ENCODE measurements around the gene LTB4R2. TPM values are rescaled to one million over a fixed set of nuclear protein-coding genes. Genes with fewer than 3 reads are reported as not detected.

LTB4R2 gene
- total and polyA plus RNA-seq, 2 donors (not counting 3 experiments of a cell fraction or from before 2014, with no cell fraction given), result 5.5 to 13.1 TPM

DNA sequence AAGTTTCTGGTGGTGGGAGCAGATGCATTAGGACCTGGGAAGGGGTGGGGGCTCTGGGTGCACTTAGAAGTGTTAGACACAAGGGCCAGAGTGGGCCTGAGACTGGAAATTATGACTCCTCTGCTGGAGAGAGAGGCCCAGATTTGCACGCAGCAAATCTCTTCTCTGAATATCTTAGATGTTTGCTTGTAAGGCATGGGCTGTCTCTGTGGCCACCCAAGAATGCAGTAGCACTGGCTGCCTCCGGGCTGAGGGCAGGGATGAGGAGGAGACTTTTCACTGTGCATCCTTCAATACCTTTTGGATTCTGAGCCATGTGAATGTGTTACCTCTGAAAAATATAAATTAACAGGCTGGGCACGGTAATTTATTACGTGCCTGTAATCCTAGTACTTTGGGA lies 24.6 kb upstream of the LTB4R2 start:
- no peak overlapping the region for H3K4me3 ChIP-seq (replicated peaks in 1 of 3; ENCODE audit: insufficient read depth in 1 of 3, low read depth in 1 of 3, low read length in 3 of 3)
- POLR2A ChIA-PET, result no interaction called here
- DNase-seq (ENCODE audit: low read depth, low spot score) (no peak), FAIRE-seq (no peak)
- CTCF ChIA-PET, result interaction anchor here (0.9 to 1.6 kb wide), 3 partner anchors 11 to 23 kb away, joined by 3 to 4 read pairs (median 3); partner anchors contain the start of gene CIDEB
- no peak overlapping the region for H3K9ac ChIP-seq (replicated peaks; ENCODE audit: extremely low read depth, insufficient read depth, low read length)
- no peaks in the 10 kb centered on the region for H3K36me3 ChIP-seq (ENCODE audit: control insufficient read depth in 2 of 2, extremely low read depth in 1 of 2, insufficient read depth in 2 of 2, low read length in 2 of 2)
- no TSS peak for BruUV-seq (replicated peaks)
- H3K9me3 ChIP-seq (replicated peaks; ENCODE audit: control insufficient read depth, insufficient read depth, low read length), result no peaks in the 10 kb centered on the region
- no peaks in the 10 kb centered on the region for H4K20me1 ChIP-seq (replicated peaks; ENCODE audit: control insufficient read depth, extremely low read depth, insufficient read depth, low read length)
- TF ChIP-seq GATA2 (IDR thresholded peaks at IDR 0.05; ENCODE audit: insufficient read depth, insufficient read length, low read depth, low read length), result no peak
- no peaks in the 10 kb centered on the region for H3K27me3 ChIP-seq (ENCODE audit: control insufficient read depth in 2 of 2, insufficient read depth in 2 of 2, low read length in 2 of 2)
- H2AFZ ChIP-seq (ENCODE audit: low read depth, low read length), result no peak overlapping the region
- intact Hi-C loops (cut with micrococcal nuclease) (no loop called here), dilution Hi-C loops (cut with MboI; ENCODE audit: extremely low pct_ligation_motif_present, low sequenced_read_pairs) (no loop called here)
- no peaks in the 10 kb centered on the region for H3K79me2 ChIP-seq (ENCODE audit: control insufficient read depth, insufficient read depth, low read length)
- H3K4me1 ChIP-seq (ENCODE audit: control insufficient read depth, extremely low read depth, insufficient read depth, low read length), result no peaks in the 10 kb centered on the region
- no peak overlapping the region for H3K4me2 ChIP-seq (ENCODE audit: insufficient read depth, low read length)
- no peak overlapping the region for H3K27ac ChIP-seq (ENCODE audit: insufficient read depth, low read depth, low read length)
- H3K9me1 ChIP-seq (replicated peaks; ENCODE audit: control insufficient read depth, extremely low read depth, insufficient read depth, low read length), result no peaks in the 10 kb centered on the region

DNA sequence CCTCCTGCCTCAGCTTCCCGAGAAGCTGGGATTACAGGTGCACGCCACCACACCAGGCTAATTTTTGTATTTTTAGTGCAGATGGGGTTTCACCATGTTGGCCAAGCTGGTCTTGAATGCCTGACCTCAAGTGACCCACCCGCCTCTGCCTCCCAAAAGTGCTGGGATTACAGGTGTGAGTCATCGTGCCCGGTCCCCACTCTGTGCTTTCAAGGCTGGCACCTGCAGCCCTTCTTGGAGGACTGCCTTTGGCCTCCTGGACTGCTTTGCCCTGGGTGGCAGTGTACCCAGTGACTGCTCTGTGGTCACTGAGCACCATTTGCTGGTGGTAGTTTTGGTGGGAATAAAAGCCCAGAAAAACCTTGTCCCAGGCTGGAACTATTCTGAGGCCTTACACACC lies 22.9 kb upstream of the LTB4R2 start:
- BruUV-seq (replicated peaks), result no TSS peak
- H4K20me1 ChIP-seq (replicated peaks; ENCODE audit: control insufficient read depth, extremely low read depth, insufficient read depth, low read length), result no peaks in the 10 kb centered on the region
- H2AFZ ChIP-seq (ENCODE audit: low read depth, low read length), result no peak overlapping the region
- H3K4me3 ChIP-seq (replicated peaks in 1 of 3; ENCODE audit: insufficient read depth in 1 of 3, low read depth in 1 of 3, low read length in 3 of 3), result no peak overlapping the region
- TF ChIP-seq GATA2 (IDR thresholded peaks at IDR 0.05; ENCODE audit: insufficient read depth, insufficient read length, low read depth, low read length) (no peak), MYC (IDR thresholded peaks at IDR 0.05; ENCODE audit: low read depth, low read length) (no peak), JUN (IDR thresholded peaks at IDR 0.05; ENCODE audit: borderline replicate concordance, insufficient read depth, insufficient read length, low read depth) (no peak), EZH2 (IDR thresholded peaks at IDR 0.05; ENCODE audit: borderline replicate concordance, low read depth, low read length, severe bottlenecking) (no peak), POLR2AphosphoS5 (IDR thresholded peaks at IDR 0.05; ENCODE audit: insufficient read depth, low read depth, low read length) (no peak), FOS (IDR thresholded peaks at IDR 0.05; ENCODE audit: borderline replicate concordance, insufficient read depth, low read length) (no peak), POLR2A (IDR thresholded peaks at IDR 0.05; ENCODE audit: low read depth, low read length) (no peak)
- TF ChIP-seq, protein P1, sequence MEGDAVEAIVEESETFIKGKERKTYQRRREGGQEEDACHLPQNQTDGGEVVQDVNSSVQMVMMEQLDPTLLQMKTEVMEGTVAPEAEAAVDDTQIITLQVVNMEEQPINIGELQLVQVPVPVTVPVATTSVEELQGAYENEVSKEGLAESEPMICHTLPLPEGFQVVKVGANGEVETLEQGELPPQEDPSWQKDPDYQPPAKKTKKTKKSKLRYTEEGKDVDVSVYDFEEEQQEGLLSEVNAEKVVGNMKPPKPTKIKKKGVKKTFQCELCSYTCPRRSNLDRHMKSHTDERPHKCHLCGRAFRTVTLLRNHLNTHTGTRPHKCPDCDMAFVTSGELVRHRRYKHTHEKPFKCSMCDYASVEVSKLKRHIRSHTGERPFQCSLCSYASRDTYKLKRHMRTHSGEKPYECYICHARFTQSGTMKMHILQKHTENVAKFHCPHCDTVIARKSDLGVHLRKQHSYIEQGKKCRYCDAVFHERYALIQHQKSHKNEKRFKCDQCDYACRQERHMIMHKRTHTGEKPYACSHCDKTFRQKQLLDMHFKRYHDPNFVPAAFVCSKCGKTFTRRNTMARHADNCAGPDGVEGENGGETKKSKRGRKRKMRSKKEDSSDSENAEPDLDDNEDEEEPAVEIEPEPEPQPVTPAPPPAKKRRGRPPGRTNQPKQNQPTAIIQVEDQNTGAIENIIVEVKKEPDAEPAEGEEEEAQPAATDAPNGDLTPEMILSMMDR (IDR thresholded peaks at IDR 0.05; ENCODE audit: extremely low read depth in 1 of 2, insufficient read depth in 1 of 2, low read depth in 1 of 2, low read length in 2 of 2), result no peak
- TF ChIP-seq, protein P2, sequence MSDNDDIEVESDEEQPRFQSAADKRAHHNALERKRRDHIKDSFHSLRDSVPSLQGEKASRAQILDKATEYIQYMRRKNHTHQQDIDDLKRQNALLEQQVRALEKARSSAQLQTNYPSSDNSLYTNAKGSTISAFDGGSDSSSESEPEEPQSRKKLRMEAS (IDR thresholded peaks at IDR 0.05; ENCODE audit: insufficient read depth, insufficient read length), result no peak
- H3K36me3 ChIP-seq (ENCODE audit: control insufficient read depth in 2 of 2, extremely low read depth in 1 of 2, insufficient read depth in 2 of 2, low read length in 2 of 2), result peaks cover 0 to 8% of the 10 kb centered on the region in 2 experiments
- H3K4me1 ChIP-seq (ENCODE audit: control insufficient read depth, extremely low read depth, insufficient read depth, low read length), result no peaks in the 10 kb centered on the region
- no peaks in the 10 kb centered on the region for H3K79me2 ChIP-seq (ENCODE audit: control insufficient read depth, insufficient read depth, low read length)
- H3K9ac ChIP-seq (replicated peaks; ENCODE audit: extremely low read depth, insufficient read depth, low read length), result no peak overlapping the region
- CTCF ChIA-PET, result interaction anchor here (1.4 kb wide), 1 partner anchor 21 kb away, joined by 4 read pairs; the partner anchor contains the start of gene CIDEB
- H3K27me3 ChIP-seq (ENCODE audit: control insufficient read depth in 2 of 2, insufficient read depth in 2 of 2, low read length in 2 of 2), result no peaks in the 10 kb centered on the region
- POLR2A ChIA-PET, result no interaction called here
- intact Hi-C loops (cut with micrococcal nuclease), result no loop called here
- dilution Hi-C loops (cut with MboI; ENCODE audit: extremely low pct_ligation_motif_present, low sequenced_read_pairs), result no loop called here
- H3K27ac ChIP-seq (ENCODE audit: insufficient read depth, low read depth, low read length), result no peak overlapping the region
- H3K9me1 ChIP-seq (replicated peaks; ENCODE audit: control insufficient read depth, extremely low read depth, insufficient read depth, low read length), result no peaks in the 10 kb centered on the region
- no peak for FAIRE-seq
- DNase-seq (ENCODE audit: low read depth, low spot score), result no peak
- H3K4me2 ChIP-seq (ENCODE audit: insufficient read depth, low read length), result no peak overlapping the region
- no peaks in the 10 kb centered on the region for H3K9me3 ChIP-seq (replicated peaks; ENCODE audit: control insufficient read depth, insufficient read depth, low read length)

Data from endothelial cell of umbilical vein (primary cell).